Measurements from ENCODE around the gene DMD. TPM values are rescaled to one million over a fixed set of nuclear protein-coding genes. Genes with fewer than 3 reads are reported as not detected.

Gene DMD
- polyA plus RNA-seq, 2 of the 4 experiments (the other 2 are of a cell fraction): 0.03 TPM; not detected in 1

DNA sequence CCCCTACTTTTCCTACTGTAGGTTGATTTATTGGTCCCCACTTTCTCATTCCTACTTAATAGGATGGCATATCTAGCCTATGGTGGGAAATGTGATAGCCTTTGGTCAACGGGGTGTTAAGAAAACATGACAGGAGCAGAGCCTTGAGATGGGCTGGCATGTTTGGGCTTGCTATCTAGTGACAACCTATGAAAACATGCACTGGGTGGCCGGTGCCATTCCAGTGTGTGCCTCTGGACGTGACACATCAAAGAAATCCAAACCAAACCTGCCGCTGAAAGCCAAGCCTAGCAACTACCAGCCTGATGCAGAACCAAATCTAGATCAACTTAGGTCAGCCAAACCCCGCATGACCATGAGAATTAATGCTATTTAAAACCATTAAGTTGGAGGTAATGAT lies 317.6 kb downstream of the DMD start:
- Histone ChIP-seq H3K4me2 (no peak overlapping the region), H3K4me1 (no peaks in the 10 kb centered on the region), H3K4me3 (no peak overlapping the region), H3K27ac (no peak overlapping the region), H3K9me3 (no peaks in the 10 kb centered on the region)
- ATAC-seq (no peak), FAIRE-seq (no peak), DNase-seq (ENCODE audit: low read depth in 1 of 2, low spot score in 1 of 2) (peak in 1 of 2 experiments; percentile 0)
- WGBS (ENCODE audit: missing lambda C conversion rate): 2% methylated on average over 5 of the region's 5 CpGs
- TF ChIP-seq ZNF302 (CRISPR knock-in tag; IDR thresholded peaks at IDR 0.05) (no peak), CTCF (IDR thresholded peaks at IDR 0.05) (no peak), JUNB (IDR thresholded peaks at IDR 0.05) (no peak), CBX8 (IDR thresholded peaks at IDR 0.05) (no peak), FOSL2 (IDR thresholded peaks at IDR 0.05) (no peak), FOSL2 (CRISPR knock-in tag; IDR thresholded peaks at IDR 0.05) (no peak), ESRRA (IDR thresholded peaks at IDR 0.05; ENCODE audit: borderline replicate concordance, low read length) (no peak), ZSCAN20 (CRISPR knock-in tag; IDR thresholded peaks at IDR 0.05) (no peak), JUN (IDR thresholded peaks at IDR 0.05) (no peak), BHLHE40 (IDR thresholded peaks at IDR 0.05; ENCODE audit: low read depth, low read length) (no peak)
- ChIA-PET POLR2A (no interaction called here), CTCF (no interaction called here)

DNA sequence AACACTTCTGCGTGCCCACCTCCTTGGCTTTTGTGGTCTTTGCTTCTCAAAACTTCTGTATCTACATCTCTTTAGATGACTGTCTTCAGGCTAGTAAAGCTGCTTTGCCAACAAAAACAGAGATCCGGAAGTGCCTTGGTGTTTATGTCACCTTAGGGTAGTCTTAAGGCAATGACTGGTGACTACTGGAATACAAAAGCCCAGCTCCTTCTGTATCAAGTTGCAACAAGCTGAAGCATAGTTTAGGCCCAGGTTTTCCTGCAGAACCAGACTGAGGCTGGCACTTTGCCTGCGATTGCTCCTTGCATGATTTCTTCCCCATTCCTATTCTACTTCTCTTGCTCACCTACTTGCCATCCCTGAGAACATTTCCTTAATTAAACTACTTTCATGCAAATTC lies 333.8 kb downstream of the DMD start:
- Histone ChIP-seq H3K9me3 (no peaks in the 10 kb centered on the region), H3K4me2 (no peak overlapping the region), H3K4me3 (no peak overlapping the region), H3K27ac (no peak overlapping the region), H3K4me1 (no peaks in the 10 kb centered on the region)
- POLR2A ChIA-PET: no interaction called here
- no peak for DNase-seq (ENCODE audit: low read depth in 1 of 2, low spot score in 1 of 2)
- TF ChIP-seq ATOH8 (CRISPR knock-in tag; IDR thresholded peaks at IDR 0.05; ENCODE audit: low read depth): no peak
- TF ChIP-seq, protein P1, sequence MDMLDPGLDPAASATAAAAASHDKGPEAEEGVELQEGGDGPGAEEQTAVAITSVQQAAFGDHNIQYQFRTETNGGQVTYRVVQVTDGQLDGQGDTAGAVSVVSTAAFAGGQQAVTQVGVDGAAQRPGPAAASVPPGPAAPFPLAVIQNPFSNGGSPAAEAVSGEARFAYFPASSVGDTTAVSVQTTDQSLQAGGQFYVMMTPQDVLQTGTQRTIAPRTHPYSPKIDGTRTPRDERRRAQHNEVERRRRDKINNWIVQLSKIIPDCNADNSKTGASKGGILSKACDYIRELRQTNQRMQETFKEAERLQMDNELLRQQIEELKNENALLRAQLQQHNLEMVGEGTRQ (IDR thresholded peaks at IDR 0.05): no peak
- no peak for TF ChIP-seq NR3C1 (IDR thresholded peaks at IDR 0.05)
- TF ChIP-seq EHF (CRISPR knock-in tag; IDR thresholded peaks at IDR 0.05): no peak
- no peak for TF ChIP-seq CEBPB (IDR thresholded peaks at IDR 0.05)
- no peak for TF ChIP-seq MAFK (IDR thresholded peaks at IDR 0.05; ENCODE audit: partially characterized antibody)
- no peak for TF ChIP-seq ELK1 (IDR thresholded peaks at IDR 0.05; ENCODE audit: low read depth, low read length)
- no peak for TF ChIP-seq CHD4 (IDR thresholded peaks at IDR 0.05; ENCODE audit: borderline replicate concordance)
- no peak for TF ChIP-seq FOSL2 (IDR thresholded peaks at IDR 0.05)
- TF ChIP-seq FOSL2 (CRISPR knock-in tag; IDR thresholded peaks at IDR 0.05): no peak
- TF ChIP-seq CHD2 (IDR thresholded peaks at IDR 0.05; ENCODE audit: low read length, partially characterized antibody): no peak
- no peak for TF ChIP-seq KDM1A (IDR thresholded peaks at IDR 0.05; ENCODE audit: low read depth)
- no peak for TF ChIP-seq SMC3 (IDR thresholded peaks at IDR 0.05)
- TF ChIP-seq JUNB (IDR thresholded peaks at IDR 0.05): no peak
- TF ChIP-seq HEYL (CRISPR knock-in tag; IDR thresholded peaks at IDR 0.05): no peak
- no peak for TF ChIP-seq RAD21 (conservative IDR thresholded peaks at IDR 0.05 in 1 of 2, IDR thresholded peaks at IDR 0.05 in 1 of 2)
- no peak for TF ChIP-seq MAZ (IDR thresholded peaks at IDR 0.05; ENCODE audit: borderline replicate concordance, low read depth, low read length)
- no peak for TF ChIP-seq ZFP36 (IDR thresholded peaks at IDR 0.05; ENCODE audit: borderline replicate concordance, partially characterized antibody)
- no peak for TF ChIP-seq FOXS1 (CRISPR knock-in tag; IDR thresholded peaks at IDR 0.05)
- ATAC-seq: no peak
- WGBS (ENCODE audit: missing lambda C conversion rate): 52% methylated on average over 3 of the region's 3 CpGs
- FAIRE-seq: no peak
- CTCF ChIA-PET: no interaction called here

Data from A549 (cell line).